ENCODE measurements around the gene SPACDR. TPM values are rescaled to one million over a fixed set of nuclear protein-coding genes. Genes with fewer than 3 reads are reported as not detected.
"Not testable (repeated sequence)": the region's sequence is repeated elsewhere in the genome, so short reads cannot be mapped to it uniquely, and the experiment has no call there.

Gene SPACDR
- total RNA-seq, 6 experiments from 2014 or later = 0.66 to 1.6 (median 1.0) TPM

GRCh38 chr7:100504887-100505611 lies 41.0 kb upstream of the SPACDR start:
- no peak overlapping the region for H3K27ac Mint-ChIP-seq
- no peak overlapping the region for H3K4me3 Mint-ChIP-seq
- DNase-seq = no peak
- no peaks in the 10 kb centered on the region; the same call in 1 of the 2 replicates for H3K27me3 Mint-ChIP-seq (ENCODE audit: insufficient read depth)
- H3K4me1 Mint-ChIP-seq (ENCODE audit: low read depth) = peaks cover 33% of the 10 kb centered on the region
- H3K36me3 Mint-ChIP-seq (ENCODE audit: low read depth) = no peaks in the 10 kb centered on the region
- TF ChIP-seq CTCF (IDR thresholded peaks at IDR 0.05) = no peak
- H3K9me3 Mint-ChIP-seq = no peaks in the 10 kb centered on the region

GRCh38 chr7:100504031-100504430 lies 40.0 kb upstream of the SPACDR start:
- not testable (repeated sequence) for H3K27me3 Mint-ChIP-seq (ENCODE audit: insufficient read depth); H3K9me3 Mint-ChIP-seq; DNase-seq; H3K4me3 Mint-ChIP-seq; H3K27ac Mint-ChIP-seq; H3K36me3 Mint-ChIP-seq (ENCODE audit: low read depth)
- peaks cover 27% of the 10 kb centered on the region for H3K4me1 Mint-ChIP-seq (ENCODE audit: low read depth)

- H3K36me3 Mint-ChIP-seq (ENCODE audit: low read depth); DNase-seq; H3K9me3 Mint-ChIP-seq; H3K4me3 Mint-ChIP-seq; H3K27ac Mint-ChIP-seq: not testable (repeated sequence)
- Mint-ChIP-seq H3K27me3 (ENCODE audit: insufficient read depth) (peaks cover 15% of the 10 kb centered on the region), H3K4me1 (ENCODE audit: low read depth) (peaks cover 25% of the 10 kb centered on the region)
Observed at GRCh38 chr7:100500743-100501142, 36.7 kb upstream of the SPACDR start.

- Mint-ChIP-seq H3K4me3 (no peak overlapping the region), H3K36me3 (ENCODE audit: low read depth) (no peaks in the 10 kb centered on the region), H3K4me1 (ENCODE audit: low read depth) (no peaks in the 10 kb centered on the region), H3K27me3 (ENCODE audit: insufficient read depth) (peaks cover 23% of the 10 kb centered on the region), H3K27ac (no peak overlapping the region), H3K9me3 (no peaks in the 10 kb centered on the region)
- no peak for DNase-seq
- no peak for TF ChIP-seq CTCF (IDR thresholded peaks at IDR 0.05)
Observed at GRCh38 chr7:100496509-100496908, 32.4 kb upstream of the SPACDR start.

- TF ChIP-seq CTCF (IDR thresholded peaks at IDR 0.05) = no peak
- no peak overlapping the region for H3K4me3 Mint-ChIP-seq
- no peaks in the 10 kb centered on the region for H3K36me3 Mint-ChIP-seq (ENCODE audit: low read depth)
- no peak for DNase-seq
- H3K9me3 Mint-ChIP-seq = no peaks in the 10 kb centered on the region
- H3K27ac Mint-ChIP-seq = no peak overlapping the region
- no peaks in the 10 kb centered on the region for H3K4me1 Mint-ChIP-seq (ENCODE audit: low read depth)
- H3K27me3 Mint-ChIP-seq (ENCODE audit: insufficient read depth) = peaks cover 22% of the 10 kb centered on the region
Observed at GRCh38 chr7:100493476-100494264, 29.6 kb upstream of the SPACDR start.

GRCh38 chr7:100492738-100493475 lies 28.8 kb upstream of the SPACDR start:
- Mint-ChIP-seq H3K27ac (no peak overlapping the region), H3K4me1 (ENCODE audit: low read depth) (no peaks in the 10 kb centered on the region), H3K4me3 (no peak overlapping the region), H3K27me3 (ENCODE audit: insufficient read depth) (peaks cover 20% of the 10 kb centered on the region), H3K36me3 (ENCODE audit: low read depth) (no peaks in the 10 kb centered on the region), H3K9me3 (no peaks in the 10 kb centered on the region)
- DNase-seq = no peak
- no peak for TF ChIP-seq CTCF (IDR thresholded peaks at IDR 0.05)
